H1 (cell line): ENCODE data around the gene RUFY4. TPM values are rescaled to one million over a fixed set of nuclear protein-coding genes. Genes with fewer than 3 reads are reported as not detected.
"Not testable (repeated sequence)": the region's sequence is repeated elsewhere in the genome, so short reads cannot be mapped to it uniquely, and the experiment has no call there.

Source experiments
- CTCF ChIA-PET: fragments of 300-600 bp; sonication (Branson Sonifier 250); formaldehyde crosslinking; loops from one replicate; lab custom pipeline; 2021; ENCODE audit not compliant: partially characterized antibody; lab: Charles Lee
- POLR2A ChIA-PET: fragments of 300-600 bp; sonication (Branson Sonifier 250); formaldehyde crosslinking; loops from one replicate; lab custom pipeline; 2021; ENCODE audit warnings: inconsistent platforms; ENCODE audit not compliant: partially characterized antibody; lab: Charles Lee
- DNase-seq, 2 experiments: peaks; one replicate each; pipeline versions ENCODE4 v3.0.0 to v3.0.0-alpha.2; 2010 to 2022; ENCODE audit warnings: low spot score in 2 of 2, low read depth in 1 of 2, mixed read lengths in 1 of 2
- FAIRE-seq: peaks from 2 replicates; lab custom pipeline; 2011; peaks lifted over from hg19 to GRCh38; lab: Jason Lieb, UNC
- H2AFZ ChIP-seq: 2 replicates; pipeline ENCODE4 v1.8.1; 2012; ENCODE audit warnings: low read length, inconsistent platforms
- H2AK5ac ChIP-seq: 2 replicates; pipeline ENCODE4 v1.6.1; 2013; ENCODE audit warnings: low read depth, low read length
- H2BK120ac ChIP-seq: replicated peaks from 2 replicates; pipeline ENCODE3; 2013; ENCODE audit warnings: low read depth, low read length, inconsistent platforms
- H2BK12ac ChIP-seq: 2 replicates; pipeline ENCODE4 v1.6.1; 2013; ENCODE audit warnings: low read depth, low read length
- H2BK15ac ChIP-seq: 2 replicates; pipeline ENCODE4 v1.6.1; 2013; ENCODE audit warnings: low read length
- H2BK20ac ChIP-seq: 2 replicates; pipeline ENCODE4 v1.6.1; 2013; ENCODE audit warnings: low read length
- H2BK5ac ChIP-seq: 2 replicates; pipeline ENCODE4 v1.6.1; 2013; ENCODE audit warnings: low read depth, low read length
- H3K14ac ChIP-seq: 2 replicates; pipeline ENCODE4 v1.6.1; 2013; ENCODE audit warnings: inconsistent platforms; ENCODE audit not compliant: insufficient read length
- H3K18ac ChIP-seq: 2 replicates; pipeline ENCODE4 v1.6.1; 2013; ENCODE audit warnings: low read length; ENCODE audit errors: extremely low read depth
- H3K23ac ChIP-seq: 2 replicates; pipeline ENCODE4 v1.6.1; 2013; ENCODE audit warnings: inconsistent platforms; ENCODE audit not compliant: insufficient read length
- H3K23me2 ChIP-seq: 2 replicates; pipeline ENCODE4 v1.6.1; 2013; ENCODE audit warnings: low read depth, low read length
- H3K27ac ChIP-seq: 2 replicates; pipeline ENCODE4 v1.6.1; 2011; ENCODE audit warnings: low read depth, low read length, inconsistent platforms
- H3K27me3 ChIP-seq, 4 experiments: replicated peaks in 1 of 4; 1 replicate in 1 of 4; 2 replicates in 3 of 4; pipeline versions ENCODE4 v1.6.1 to v1.8.1; 2011 to 2013; ENCODE audit warnings: low read length in 3 of 4, mild to moderate bottlenecking in 3 of 4, inconsistent platforms in 2 of 4, mixed read lengths in 2 of 4, moderate library complexity in 1 of 4; ENCODE audit not compliant: control insufficient read depth in 3 of 4, insufficient read depth in 3 of 4; ENCODE audit errors: extremely low read depth in 1 of 4
- H3K36me3 ChIP-seq, 4 experiments: 2 replicates each; pipeline versions ENCODE4 v1.6.1 to v1.8.1; 2011 to 2013; ENCODE audit warnings: mild to moderate bottlenecking in 4 of 4, low read length in 3 of 4, moderate library complexity in 2 of 4, control low read depth in 1 of 4, inconsistent platforms in 1 of 4; ENCODE audit not compliant: insufficient read depth in 4 of 4, control insufficient read depth in 2 of 4
- H3K4ac ChIP-seq: replicated peaks from 2 replicates; pipeline ENCODE3; 2013; ENCODE audit warnings: low read length, low read depth, mixed read lengths, inconsistent platforms; ENCODE audit not compliant: insufficient read length
- H3K4me1 ChIP-seq, 4 experiments: replicated peaks in 1 of 4; 1 replicate in 1 of 4; 2 replicates in 3 of 4; pipeline versions ENCODE4 v1.6.1 to v1.8.1; 2011 to 2013; ENCODE audit warnings: low read length in 3 of 4, inconsistent platforms in 2 of 4, mixed read lengths in 1 of 4; ENCODE audit not compliant: insufficient read depth in 4 of 4, control insufficient read depth in 3 of 4
- H3K4me2 ChIP-seq, 2 experiments: 2 replicates each; pipeline versions ENCODE4 v1.6.1 to v1.8.1; 2011 to 2013; ENCODE audit warnings: low read depth in 2 of 2, low read length in 2 of 2, control low read depth in 1 of 2, inconsistent platforms in 1 of 2, mild to moderate bottlenecking in 1 of 2; ENCODE audit not compliant: insufficient read depth in 1 of 2
- H3K4me3 ChIP-seq, 4 experiments: fragments of 200-600, 300-600 bp in 1 of 4; sonication (generic), shearing (Covaris generic), sonication (Bioruptor Twin) in 1 of 4; 2 replicates each; pipeline versions ENCODE4 v1.5.1 to v1.8.1; 2011 to 2016; ENCODE audit warnings: low read length in 4 of 4, low read depth in 3 of 4, control low read depth in 2 of 4, inconsistent platforms in 2 of 4, mild to moderate bottlenecking in 2 of 4, mixed read lengths in 1 of 4, moderate library complexity in 1 of 4; ENCODE audit not compliant: insufficient read depth in 2 of 4; ENCODE audit errors: extremely low read depth in 1 of 4
- H3K56ac ChIP-seq: replicated peaks from 2 replicates; pipeline ENCODE3; 2013; ENCODE audit warnings: low read depth, mild to moderate bottlenecking, mixed read lengths, low read length, inconsistent platforms; ENCODE audit not compliant: insufficient read length
- H3K79me1 ChIP-seq: 2 replicates; pipeline ENCODE4 v1.6.1; 2013; ENCODE audit warnings: low read depth, low read length, control low read depth
- H3K79me2 ChIP-seq, 2 experiments: 2 replicates each; pipeline versions ENCODE4 v1.6.1 to v1.8.1; 2012 to 2013; ENCODE audit warnings: low read length in 2 of 2, mild to moderate bottlenecking in 2 of 2, inconsistent platforms in 1 of 2; ENCODE audit not compliant: insufficient read depth in 2 of 2, control insufficient read depth in 1 of 2
- H3K9ac ChIP-seq, 4 experiments: replicated peaks in 1 of 4; 1 replicate in 1 of 4; 2 replicates in 3 of 4; pipeline versions ENCODE4 v1.6.1 to v1.8.1; 2011 to 2013; ENCODE audit warnings: low read depth in 3 of 4, low read length in 3 of 4, control low read depth in 2 of 4, mild to moderate bottlenecking in 2 of 4, moderate library complexity in 2 of 4, inconsistent platforms in 1 of 4; ENCODE audit errors: extremely low read depth in 1 of 4
- H3K9me3 ChIP-seq, 2 experiments: 2 replicates each; pipeline versions ENCODE4 v1.6.1 to v1.8.1; 2012 to 2013; ENCODE audit warnings: mild to moderate bottlenecking in 2 of 2, moderate library complexity in 2 of 2, control low read depth in 1 of 2, inconsistent platforms in 1 of 2, low read depth in 1 of 2, low read length in 1 of 2, mixed read lengths in 1 of 2; ENCODE audit not compliant: insufficient read depth in 2 of 2
- H4K20me1 ChIP-seq, 2 experiments: replicated peaks in 1 of 2; 2 replicates each; pipeline versions ENCODE3 to v1.8.1; 2011 to 2013; ENCODE audit warnings: inconsistent platforms in 2 of 2, low read length in 2 of 2, mild to moderate bottlenecking in 1 of 2; ENCODE audit not compliant: insufficient read depth in 2 of 2, control insufficient read depth in 1 of 2
- H4K5ac ChIP-seq: 2 replicates; pipeline ENCODE4 v1.6.1; 2013; ENCODE audit warnings: low read length, low read depth, mixed read lengths, inconsistent platforms; ENCODE audit not compliant: insufficient read length
- H4K8ac ChIP-seq: 2 replicates; pipeline ENCODE4 v1.8.0; 2013; ENCODE audit warnings: mild to moderate bottlenecking, moderate library complexity, low read length, inconsistent platforms; ENCODE audit not compliant: insufficient read depth; ENCODE audit errors: extremely low read depth
- H4K91ac ChIP-seq: replicated peaks from 2 replicates; pipeline ENCODE3; 2013; ENCODE audit warnings: low read length, mixed read lengths, inconsistent platforms; ENCODE audit not compliant: insufficient read length
- polyA plus RNA-seq, 7 experiments: library from polyadenylated mRNA; depleted of rRNA in 3 of 7; stranded (reverse) in 5 of 7; unstranded in 2 of 7; fragments of >200 nt in 5 of 7; fragments of 200-250 nt in 2 of 7; gene quantifications; 1 replicate in 5 of 7; 2 replicates in 1 of 7; 4 replicates in 1 of 7; pipeline versions ENCODE4 v1.2.1 to v1.2.3, GENCODE V29; 2011 to 2013; ENCODE audit warnings: missing spikeins in 2 of 7, mixed read lengths in 2 of 7
- total RNA-seq: library from RNA; stranded (reverse); fragmentation: NEBNext Ultra II Directional; extraction: Animal tissue kit (Norgen Biotek cat#: 25700); gene quantifications from 2 replicates; pipeline ENCODE4 v1.2.1, GENCODE V29; 2021

Gene RUFY4
- total and polyA plus RNA-seq, 2 of the 8 experiments (the other 6 are each of a cell fraction or from before 2014, with no cell fraction given) = 0.32 to 0.38 TPM

DNA sequence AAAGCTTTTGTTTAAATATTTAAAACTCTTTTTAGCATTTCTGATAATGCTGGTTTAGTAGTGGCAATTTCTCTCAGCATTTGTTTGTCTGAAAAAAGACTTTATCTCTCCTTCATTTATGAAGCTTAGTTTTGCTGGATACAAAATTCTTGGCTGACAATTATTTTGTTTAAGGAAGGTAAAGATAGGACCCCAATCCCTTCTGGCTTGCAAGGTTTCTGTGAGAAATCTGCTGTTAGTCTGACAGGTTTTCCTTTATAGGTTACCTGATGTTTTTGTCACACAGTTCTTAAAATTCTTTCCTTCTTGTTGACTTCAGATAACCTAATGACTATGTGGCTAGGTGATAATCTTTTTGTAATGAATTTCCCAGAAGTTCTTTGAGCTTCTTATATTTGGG, 53.2 kb downstream of the RUFY4 start:
- H2BK20ac ChIP-seq, H3K56ac ChIP-seq, H3K9me3 ChIP-seq, H3K23ac ChIP-seq, DNase-seq, H3K4ac ChIP-seq, H2AK5ac ChIP-seq, H3K4me2 ChIP-seq, H4K5ac ChIP-seq, H2AFZ ChIP-seq, H4K8ac ChIP-seq, H2BK5ac ChIP-seq, H3K79me2 ChIP-seq, H3K14ac ChIP-seq, POLR2A ChIA-PET, H4K91ac ChIP-seq, H2BK12ac ChIP-seq, H3K27ac ChIP-seq, FAIRE-seq, H3K18ac ChIP-seq, H3K23me2 ChIP-seq, H3K27me3 ChIP-seq, H4K20me1 ChIP-seq, H3K9ac ChIP-seq, H3K4me3 ChIP-seq, H2BK15ac ChIP-seq, H3K36me3 ChIP-seq, H3K79me1 ChIP-seq, H2BK120ac ChIP-seq: not testable (repeated sequence)
- CTCF ChIA-PET = interaction anchor here (1.5 kb wide), 1 partner anchor 28 kb away, joined by 5 read pairs; no protein-coding TSS in a partner anchor
- H3K4me1 ChIP-seq = peaks cover 0 to 13% (median 6%) of the 10 kb centered on the region in 4 experiments; a peak in 2 of 7 replicates
